DND-41 (cell line): ENCODE results near the gene TMCO4.

Experiments
- ATAC-seq: fragments of 200-7000 bp; cut with Tn5 transposase; 3 replicates; pipeline ENCODE4 v1.9.1; 2021; ENCODE audit warnings: low read depth; ENCODE audit not compliant: insufficient read depth
- DNase-seq: peaks from one replicate; pipeline ENCODE4 v3.0.0-alpha.2; 2020
- H2AFZ ChIP-seq: 2 replicates; pipeline ENCODE4 v1.6.0; 2012; ENCODE audit warnings: low read depth, low read length
- H3K27ac ChIP-seq: 2 replicates; pipeline ENCODE4 v1.5.1; 2012; ENCODE audit warnings: low read length, inconsistent platforms
- H3K27me3 ChIP-seq: fragments of 200-600 bp; sonication (generic); 2 replicates; pipeline ENCODE4 v1.6.0; 2012; ENCODE audit warnings: low read length, mild to moderate bottlenecking, inconsistent platforms; ENCODE audit not compliant: insufficient read depth, poor library complexity
- H3K36me3 ChIP-seq: 2 replicates; pipeline ENCODE4 v1.5.1; 2012; ENCODE audit warnings: low read length, inconsistent platforms; ENCODE audit not compliant: insufficient read depth
- H3K4me1 ChIP-seq: 2 replicates; pipeline ENCODE4 v1.5.1; 2012; ENCODE audit warnings: mild to moderate bottlenecking, low read length; ENCODE audit not compliant: insufficient read depth
- H3K4me2 ChIP-seq: 2 replicates; pipeline ENCODE4 v1.6.0; 2012; ENCODE audit warnings: mild to moderate bottlenecking, moderate library complexity, low read length, inconsistent platforms; ENCODE audit not compliant: insufficient read depth
- H3K4me3 ChIP-seq, 2 experiments: fragments of 200-600 bp in 1 of 2; shearing (Covaris generic) in 1 of 2; 2 replicates each; pipeline ENCODE4 v1.5.1; 2012 to 2016; ENCODE audit warnings: inconsistent platforms in 2 of 2, low read length in 2 of 2, mild to moderate bottlenecking in 2 of 2, low read depth in 1 of 2, moderate library complexity in 1 of 2
- H3K79me2 ChIP-seq: 2 replicates; pipeline ENCODE4 v1.6.0; 2012; ENCODE audit warnings: low read length, inconsistent platforms; ENCODE audit not compliant: insufficient read depth
- H3K9ac ChIP-seq: 2 replicates; pipeline ENCODE4 v1.6.0; 2012; ENCODE audit warnings: low read depth, mild to moderate bottlenecking, inconsistent platforms, low read length, moderate library complexity
- H3K9me3 ChIP-seq: 2 replicates; pipeline ENCODE4 v1.5.1; 2012; ENCODE audit warnings: low read length, moderate library complexity, mild to moderate bottlenecking, inconsistent platforms; ENCODE audit not compliant: insufficient read depth, severe bottlenecking
- H4K20me1 ChIP-seq: 2 replicates; pipeline ENCODE4 v1.6.0; 2012; ENCODE audit warnings: low read length; ENCODE audit not compliant: insufficient read depth
- CTCF ChIP-seq: IDR thresholded peaks from 2 replicates; pipeline ENCODE4 v1.5.1; 2012; ENCODE audit warnings: borderline replicate concordance, low read length, moderate library complexity, mild to moderate bottlenecking; ENCODE audit not compliant: poor library complexity, severe bottlenecking; ENCODE audit errors: extremely low read depth
- EZH2 ChIP-seq: IDR thresholded peaks from 3 replicates; pipeline ENCODE4 v1.6.1; 2012; ENCODE audit warnings: borderline replicate concordance, low read depth, mild to moderate bottlenecking, moderate library complexity, low read length, inconsistent platforms; ENCODE audit not compliant: severe bottlenecking

The TMCO4 gene

GRCh38 chr1:19750882-19751276 is 48.8 kb downstream of the TMCO4 start:
- no peak for ATAC-seq

GRCh38 chr1:19750101-19750881 is 49.4 kb downstream of the TMCO4 start:
- no peaks in the 10 kb centered on the region for H4K20me1 ChIP-seq
- no peaks in the 10 kb centered on the region for H3K4me1 ChIP-seq
- no peak overlapping the region for H3K9ac ChIP-seq
- TF ChIP-seq CTCF (no peak), EZH2 (no peak)
- H3K4me2 ChIP-seq: no peak overlapping the region
- no peaks in the 10 kb centered on the region for H3K27me3 ChIP-seq
- no peak overlapping the region for H3K4me3 ChIP-seq
- H3K27ac ChIP-seq: no peak overlapping the region
- H2AFZ ChIP-seq: no peak overlapping the region
- H3K36me3 ChIP-seq: no peaks in the 10 kb centered on the region
- no peaks in the 10 kb centered on the region for H3K79me2 ChIP-seq
- DNase-seq: no peak
- no peak for ATAC-seq
- no peaks in the 10 kb centered on the region for H3K9me3 ChIP-seq

More at GRCh38 chr1:19750882-19751276, 48.8 kb downstream of the TMCO4 start:
- Histone ChIP-seq H4K20me1 (no peaks in the 10 kb centered on the region), H3K36me3 (no peaks in the 10 kb centered on the region), H3K9ac (no peak overlapping the region), H3K79me2 (no peaks in the 10 kb centered on the region), H3K4me2 (no peak overlapping the region), H3K4me1 (no peaks in the 10 kb centered on the region), H3K27ac (no peak overlapping the region), H3K9me3 (no peaks in the 10 kb centered on the region), H2AFZ (no peak overlapping the region), H3K27me3 (no peaks in the 10 kb centered on the region), H3K4me3 (no peak overlapping the region)
- no peak for DNase-seq
- TF ChIP-seq EZH2 (no peak), CTCF (no peak)

- TF ChIP-seq CTCF (no peak), EZH2 (no peak)
- no peaks in the 10 kb centered on the region for H3K4me1 ChIP-seq
- H2AFZ ChIP-seq: no peak overlapping the region
- no peak overlapping the region for H3K9ac ChIP-seq
- no peaks in the 10 kb centered on the region for H3K9me3 ChIP-seq
- H3K79me2 ChIP-seq: no peaks in the 10 kb centered on the region
- no peak overlapping the region for H3K27ac ChIP-seq
- H3K4me2 ChIP-seq: no peak overlapping the region
- ATAC-seq (no peak), DNase-seq (no peak)
- no peaks in the 10 kb centered on the region for H3K36me3 ChIP-seq
- H3K4me3 ChIP-seq: no peak overlapping the region
- H4K20me1 ChIP-seq: no peaks in the 10 kb centered on the region
- no peaks in the 10 kb centered on the region for H3K27me3 ChIP-seq
Measured at GRCh38 chr1:19749685-19750084, 50.0 kb downstream of the TMCO4 start.
